Left ventricle myocardium inferior (tissue), 1 donor: ENCODE data around the gene SDCBP2. TPM values are rescaled to one million over a fixed set of nuclear protein-coding genes. Genes with fewer than 3 reads are reported as not detected.

ENCODE experiments used
- DNase-seq: peaks from one replicate; pipeline ENCODE4 v3.0.0-alpha.2; 2020
- H3K27ac ChIP-seq: fragments of 200-600 bp; replicated peaks from 2 replicates; pipeline ENCODE4 v1.8.0; 2021
- H3K27me3 ChIP-seq: fragments of 200-600 bp; 2 replicates; pipeline ENCODE4 v1.8.0; 2021; ENCODE audit warnings: low read depth
- H3K36me3 ChIP-seq: fragments of 200-600 bp; 2 replicates; pipeline ENCODE4 v1.8.0; 2021
- H3K4me1 ChIP-seq: fragments of 200-600 bp; 2 replicates; pipeline ENCODE4 v1.8.0; 2021
- H3K4me3 ChIP-seq: fragments of 200-600 bp; 2 replicates; pipeline ENCODE4 v1.8.0; 2021; ENCODE audit warnings: mild to moderate bottlenecking, moderate library complexity
- H3K9me3 ChIP-seq: fragments of 200-600 bp; replicated peaks from 2 replicates; pipeline ENCODE4 v1.8.0; 2021
- CTCF ChIP-seq: fragments of 200-600 bp; IDR thresholded peaks from 2 replicates; pipeline ENCODE4 v1.8.0; 2021; ENCODE audit warnings: antibody characterized with exemption, mild to moderate bottlenecking, borderline replicate concordance
- intact Hi-C: fragments of 100-400 bp; cut with micrococcal nuclease; formaldehyde crosslinking; loops from one replicate; pipeline ENCODE4 v1.11.0; 2022
- total RNA-seq: library from RNA; stranded (reverse); fragmentation: NEBNext Ultra II Directional; extraction: Animal tissue kit (Norgen Biotek cat#: 25700); gene quantifications from one replicate; pipeline ENCODE4 v1.2.1, GENCODE V29; 2021
- donor health status: DM: no; HTN: yes; CAD: no; lungs with severe emphysema.

SDCBP2 gene
- total RNA-seq, 1 donor from 2014 or later = 2.2 TPM

- H3K9me3 ChIP-seq = no peaks in the 10 kb centered on the region
- no peak for DNase-seq
- no peak overlapping the region for H3K27ac ChIP-seq
- no peak overlapping the region for H3K4me3 ChIP-seq
- no peaks in the 10 kb centered on the region for H3K27me3 ChIP-seq
- no peaks in the 10 kb centered on the region for H3K4me1 ChIP-seq
- peaks cover 52% of the 10 kb centered on the region for H3K36me3 ChIP-seq
- no peak for TF ChIP-seq CTCF
- intact Hi-C loops = no loop called here
These were observed 29.2 kb upstream of the SDCBP2 start for GRCh38 chr20:1357921-1358671.

GRCh38 chr20:1353956-1354355, 25.0 kb upstream of the SDCBP2 start:
- Histone ChIP-seq H3K36me3 (peaks cover 37% of the 10 kb centered on the region), H3K27ac (no peak overlapping the region), H3K9me3 (peaks cover 8% of the 10 kb centered on the region), H3K4me3 (no peak overlapping the region), H3K27me3 (no peaks in the 10 kb centered on the region), H3K4me1 (no peaks in the 10 kb centered on the region)
- intact Hi-C loops = no loop called here
- TF ChIP-seq CTCF = no peak
- DNase-seq = no peak

DNA sequence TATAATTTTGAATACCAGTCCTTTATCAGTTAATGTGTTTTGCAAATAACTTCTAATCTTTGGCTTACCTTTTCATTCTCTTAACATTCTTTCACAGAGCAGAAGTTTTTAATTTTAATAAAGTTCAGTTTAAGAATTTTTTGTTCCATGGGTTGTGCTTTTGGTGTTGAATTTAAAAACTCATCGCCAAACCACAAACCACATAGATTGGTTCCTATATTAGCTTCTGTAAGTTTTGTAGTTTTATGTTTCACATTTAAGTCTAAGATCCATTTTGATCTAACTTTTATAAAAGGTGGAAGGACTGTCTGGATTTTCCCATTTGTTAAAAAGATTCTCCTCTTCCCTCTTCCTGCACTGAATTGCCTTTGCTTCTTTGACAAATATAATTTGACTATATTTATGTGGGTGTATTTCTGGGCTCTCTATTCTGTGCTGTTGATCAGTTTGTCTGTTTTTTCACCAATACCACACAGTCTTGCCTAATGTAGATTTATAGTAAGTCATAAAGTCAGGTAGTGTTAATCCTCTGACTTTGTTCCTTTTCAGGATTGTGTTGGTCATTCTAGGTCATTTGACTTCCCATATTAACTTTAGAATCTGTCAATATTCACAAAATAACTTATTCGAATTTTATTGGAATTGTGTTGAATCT, 17.5 kb upstream of the SDCBP2 start:
- no peak for DNase-seq
- Histone ChIP-seq H3K27me3 (no peaks in the 10 kb centered on the region), H3K4me3 (no peak overlapping the region), H3K9me3 (peaks cover 28% of the 10 kb centered on the region), H3K4me1 (no peaks in the 10 kb centered on the region), H3K27ac (no peak overlapping the region), H3K36me3 (no peaks in the 10 kb centered on the region)
- intact Hi-C loops = no loop called here
- TF ChIP-seq CTCF = no peak

DNA sequence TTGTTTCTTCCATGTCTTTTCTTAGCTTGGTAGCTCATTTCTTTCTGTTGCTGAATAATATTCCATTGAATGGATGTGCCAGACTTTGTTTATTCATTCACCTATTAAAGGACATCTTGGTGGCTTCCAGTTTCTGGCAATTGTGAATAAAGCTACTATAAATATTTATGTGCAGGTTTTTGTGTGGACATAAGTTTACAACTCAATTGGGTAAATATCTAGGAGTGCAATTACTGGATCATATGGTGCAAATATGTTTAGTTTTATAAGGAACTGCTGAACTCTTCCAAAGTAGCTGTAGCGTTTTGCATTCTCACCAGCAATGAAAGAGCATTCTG, 16.8 kb upstream of the SDCBP2 start:
- TF ChIP-seq CTCF = no peak
- H3K27me3 ChIP-seq = no peaks in the 10 kb centered on the region
- intact Hi-C loops = no loop called here
- no peaks in the 10 kb centered on the region for H3K36me3 ChIP-seq
- no peak overlapping the region for H3K27ac ChIP-seq
- H3K9me3 ChIP-seq = peaks cover 28% of the 10 kb centered on the region
- no peak for DNase-seq
- no peaks in the 10 kb centered on the region for H3K4me1 ChIP-seq
- H3K4me3 ChIP-seq = no peak overlapping the region

GRCh38 chr20:1345030-1345755, 16.3 kb upstream of the SDCBP2 start:
- DNase-seq = no peak
- intact Hi-C loops = no loop called here
- TF ChIP-seq CTCF = no peak
- Histone ChIP-seq H3K27me3 (no peaks in the 10 kb centered on the region), H3K9me3 (peaks cover 28% of the 10 kb centered on the region), H3K4me3 (no peak overlapping the region), H3K27ac (no peak overlapping the region), H3K36me3 (no peaks in the 10 kb centered on the region), H3K4me1 (no peaks in the 10 kb centered on the region)
